Right kidney (tissue), 1 donor: Measurements from ENCODE around the gene DUSP28.
A peak's percentile ranks its signal among the peaks of the same experiment; 100 is the strongest.
"Not testable (repeated sequence)": the region's sequence is repeated elsewhere in the genome, so short reads cannot be mapped to it uniquely, and the experiment has no call there.

Experiments
- DNase-seq: peaks from one replicate; pipeline ENCODE4 v3.0.0-alpha.2; 2016

The DUSP28 gene

DNA sequence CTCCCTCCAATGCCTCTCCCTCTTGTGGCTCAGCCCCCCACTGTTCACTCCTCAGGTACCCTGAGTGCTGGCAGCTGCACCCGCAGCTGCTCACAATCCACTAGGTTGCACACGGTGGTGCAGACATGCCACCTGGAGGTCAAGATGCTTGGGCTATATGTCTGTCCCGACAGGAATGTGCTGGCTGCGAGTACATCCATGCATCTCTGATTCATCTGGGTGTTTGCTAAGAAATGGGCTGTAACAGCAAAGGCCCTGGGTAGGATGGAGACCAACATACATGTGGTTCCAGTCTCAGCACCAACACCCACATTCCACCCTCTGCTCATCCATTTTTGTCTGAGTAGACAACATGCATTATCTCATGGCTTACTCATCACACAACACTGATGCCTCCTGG is 33.6 kb upstream of the DUSP28 start:
- DNase-seq, result no peak

DNA sequence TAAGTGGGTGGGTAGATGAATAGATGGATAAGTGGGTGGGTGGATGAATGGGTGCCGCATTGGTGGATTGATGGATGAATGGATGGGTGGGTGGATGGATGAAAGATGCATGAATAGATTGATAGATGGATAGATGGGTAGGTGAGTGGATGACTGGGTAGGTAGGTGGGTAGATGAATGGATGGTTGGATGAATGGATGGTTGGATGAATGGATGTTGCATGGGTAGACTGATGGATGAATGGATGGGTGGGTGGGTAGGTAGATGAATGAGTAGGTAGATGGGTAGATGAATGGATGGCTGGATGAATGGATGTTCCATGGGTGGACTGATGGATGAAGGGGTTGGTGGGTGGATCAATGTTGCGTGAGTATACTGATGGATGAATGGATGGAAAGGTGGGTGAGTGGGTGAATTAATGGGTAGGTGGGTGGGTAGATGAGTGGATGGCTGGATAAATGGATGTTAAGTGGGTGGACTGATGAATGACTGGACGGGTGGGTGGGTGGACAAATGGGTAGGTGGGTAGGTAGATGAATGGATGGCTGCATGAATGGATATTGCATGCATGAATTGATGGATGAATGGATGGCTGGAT is 32.9 kb upstream of the DUSP28 start:
- no peak for DNase-seq

DNA sequence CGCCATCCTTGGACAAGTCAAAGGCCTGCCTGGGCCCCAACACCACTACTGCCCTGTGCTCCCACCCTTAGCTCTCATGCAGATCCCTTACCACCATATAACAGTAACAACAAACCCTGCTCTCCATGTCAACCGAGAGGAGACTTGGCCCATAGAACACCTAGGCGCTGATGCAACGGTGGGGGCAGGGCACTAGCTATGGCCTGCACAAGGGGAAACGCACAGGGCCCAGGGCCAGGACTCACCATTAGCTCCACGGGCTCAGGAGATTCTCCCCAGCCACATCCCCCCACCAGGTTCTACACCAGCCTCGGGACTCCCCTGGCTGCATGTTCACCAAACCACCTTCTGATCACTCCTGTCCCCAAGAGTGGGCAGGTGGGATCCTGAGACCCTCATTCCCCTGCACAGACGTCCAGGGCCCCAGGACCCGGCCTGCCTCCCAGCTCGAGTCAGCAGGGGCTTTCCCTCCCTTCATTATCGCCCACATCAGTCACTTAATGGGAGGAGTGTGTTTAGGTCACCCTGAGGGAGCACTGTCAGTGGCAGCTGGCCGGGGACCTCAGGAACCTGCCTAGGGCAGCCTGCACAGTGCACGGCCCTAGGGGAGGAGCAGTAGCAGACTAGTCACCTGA is 31.6 kb upstream of the DUSP28 start:
- DNase-seq, result no peak

DNA sequence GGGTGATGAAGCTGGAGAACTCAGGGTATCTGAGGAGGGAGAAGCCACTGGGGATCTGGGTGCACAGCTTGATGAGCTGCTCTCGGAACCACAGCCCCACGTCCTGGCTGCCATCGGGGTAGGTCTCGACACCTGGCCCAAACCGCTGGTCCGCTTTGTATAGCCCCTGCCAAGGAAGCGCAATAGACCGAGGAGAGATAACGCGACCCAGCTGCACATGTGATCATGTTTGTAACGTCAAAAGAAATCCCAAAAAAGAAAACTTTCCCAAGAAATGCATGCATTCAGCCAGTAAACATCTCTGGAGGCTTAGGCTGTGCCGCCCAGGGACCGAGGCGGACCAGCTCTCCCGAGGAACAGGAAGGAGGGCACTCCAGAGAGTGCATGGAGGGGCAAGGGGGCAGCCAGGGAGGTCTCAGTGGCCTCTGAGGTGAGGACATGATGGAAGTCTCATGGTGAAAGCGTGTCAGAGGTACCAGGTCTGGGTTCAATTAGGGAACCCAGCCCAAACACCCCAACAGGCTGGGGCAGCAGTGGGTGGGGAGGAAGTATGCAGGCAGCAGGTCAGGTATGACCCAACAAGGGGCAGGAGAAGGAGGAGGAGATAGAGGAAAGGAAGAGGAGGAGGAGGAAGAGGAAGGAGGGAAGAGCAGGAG is 30.7 kb upstream of the DUSP28 start:
- no peak for DNase-seq

DNA sequence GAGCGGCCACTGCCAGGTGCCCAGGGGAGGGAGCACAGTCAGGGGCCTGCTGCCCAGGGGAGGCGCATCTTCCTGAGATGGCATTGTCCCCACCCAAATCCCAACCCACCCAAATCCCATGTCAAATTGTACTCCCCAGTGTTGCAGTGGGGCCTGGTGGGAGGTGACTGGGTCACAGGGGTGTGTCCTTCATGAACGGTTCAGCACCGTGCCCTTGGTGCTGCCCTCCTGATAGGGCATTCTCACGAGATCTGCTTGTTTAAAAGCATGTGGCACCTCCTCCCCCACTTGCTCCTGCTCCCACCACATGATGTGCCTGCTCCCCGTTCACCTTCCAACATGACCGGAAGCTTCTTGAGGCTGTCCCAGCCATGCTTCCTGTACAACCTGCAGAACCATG is 30.0 kb upstream of the DUSP28 start:
- DNase-seq, result no peak

DNA sequence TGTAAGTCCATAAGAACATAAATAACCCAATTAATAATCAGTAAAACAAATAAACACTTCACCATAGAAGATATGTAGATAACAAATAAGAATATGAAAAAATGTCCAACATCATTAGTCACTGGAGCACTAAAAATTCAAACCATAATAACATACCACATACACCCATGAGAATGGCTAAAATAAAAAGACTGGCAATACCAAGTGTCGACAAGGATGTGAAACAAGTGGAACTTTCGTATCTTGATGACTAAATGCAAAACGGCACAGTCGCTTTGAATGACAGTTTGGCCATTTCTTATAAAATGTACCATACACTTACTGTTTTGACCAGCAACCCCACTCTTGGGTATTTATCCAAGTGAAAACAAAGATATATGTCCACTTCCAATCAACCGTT is 29.1 kb upstream of the DUSP28 start:
- no peak for DNase-seq

DNA sequence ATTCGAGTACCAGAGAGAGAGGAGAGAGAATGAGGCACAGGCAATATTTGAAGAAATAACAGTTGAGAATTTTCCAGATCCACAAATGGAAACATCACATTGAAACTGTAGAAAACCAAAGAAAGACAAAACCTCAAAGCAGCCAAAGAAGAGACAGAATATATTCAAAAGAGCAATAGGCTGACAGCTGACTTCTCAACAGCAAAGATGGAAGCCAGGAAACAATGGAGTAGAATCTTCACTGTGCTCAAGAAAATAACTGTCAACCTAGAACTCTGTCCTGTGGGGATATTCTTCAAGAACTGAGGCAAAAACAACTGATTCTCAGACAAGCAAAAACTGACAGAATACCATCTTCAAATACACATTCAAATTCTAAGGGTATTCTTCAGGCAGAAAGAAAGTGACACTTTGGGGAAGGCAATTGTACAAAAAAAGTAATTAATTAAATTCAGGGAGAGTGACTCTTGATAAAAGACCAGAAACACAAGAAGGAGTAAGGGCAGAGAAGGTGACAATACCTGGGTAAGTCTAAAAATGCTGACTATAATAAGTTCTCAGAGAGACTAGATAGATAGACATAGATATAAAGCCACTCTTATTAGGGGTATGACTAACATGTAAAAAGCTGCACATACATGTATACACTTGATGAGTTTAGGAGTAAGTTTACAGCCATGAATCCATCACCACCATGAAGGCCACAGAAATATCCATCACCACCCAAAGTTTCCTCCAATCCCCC is 28.0 kb upstream of the DUSP28 start:
- DNase-seq, result no peak

DNA sequence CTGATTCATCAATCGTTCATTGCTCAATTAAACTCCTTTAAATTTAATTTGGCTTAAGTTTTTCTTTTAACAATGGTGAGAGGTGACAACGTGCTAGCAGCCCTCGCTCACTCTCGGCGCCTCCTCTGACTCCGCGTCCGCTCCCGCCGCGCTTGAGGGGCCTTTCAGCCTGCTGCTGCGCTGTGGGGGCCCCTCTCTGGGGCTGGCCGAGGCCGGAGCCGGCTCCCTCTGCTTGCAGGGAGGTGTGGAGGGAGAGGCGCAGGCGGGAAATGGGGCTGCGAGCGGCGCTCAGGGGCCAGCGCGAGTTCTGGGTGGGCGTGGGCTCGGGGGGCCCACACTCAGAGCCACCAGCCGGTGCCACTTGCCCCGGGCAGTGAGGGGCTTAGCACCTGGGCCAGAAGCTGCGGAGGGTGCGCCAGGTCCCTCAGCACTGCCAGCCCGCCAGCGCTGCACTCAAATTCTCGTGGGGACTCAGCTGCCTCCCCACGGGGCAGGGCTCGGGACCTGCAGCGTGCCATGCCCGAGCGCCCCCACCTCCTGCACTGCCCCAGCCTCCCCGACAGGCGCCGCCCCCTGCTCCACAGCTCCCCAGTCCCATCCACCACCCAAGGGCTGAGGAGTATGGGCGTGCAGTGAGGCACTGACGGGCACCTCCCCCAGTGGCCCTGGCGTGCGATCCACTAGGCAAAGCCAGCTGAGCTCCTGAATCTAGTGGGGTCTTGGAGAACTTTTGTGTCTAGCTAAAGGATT is 22.0 kb upstream of the DUSP28 start:
- no peak for DNase-seq

DNA sequence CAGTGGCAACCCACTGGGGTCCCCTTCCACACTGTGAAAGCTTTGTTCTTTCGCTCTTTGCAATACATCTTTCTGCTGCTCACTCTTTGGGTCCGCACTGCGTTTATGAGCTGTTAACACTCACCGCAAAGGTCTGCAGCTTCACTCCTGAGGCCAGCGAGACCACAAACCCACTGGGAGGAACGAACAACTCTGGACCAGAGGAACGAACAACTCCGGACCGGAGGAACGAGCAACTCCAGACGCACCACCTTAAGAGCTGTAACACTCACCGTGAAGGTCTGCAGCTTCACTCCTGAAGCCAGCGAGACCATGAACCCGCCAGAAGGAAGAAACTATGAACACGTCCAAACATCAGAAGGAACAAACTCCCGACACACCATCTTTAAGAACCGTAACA is 21.1 kb upstream of the DUSP28 start:
- DNase-seq, result not testable (repeated sequence)

DNA sequence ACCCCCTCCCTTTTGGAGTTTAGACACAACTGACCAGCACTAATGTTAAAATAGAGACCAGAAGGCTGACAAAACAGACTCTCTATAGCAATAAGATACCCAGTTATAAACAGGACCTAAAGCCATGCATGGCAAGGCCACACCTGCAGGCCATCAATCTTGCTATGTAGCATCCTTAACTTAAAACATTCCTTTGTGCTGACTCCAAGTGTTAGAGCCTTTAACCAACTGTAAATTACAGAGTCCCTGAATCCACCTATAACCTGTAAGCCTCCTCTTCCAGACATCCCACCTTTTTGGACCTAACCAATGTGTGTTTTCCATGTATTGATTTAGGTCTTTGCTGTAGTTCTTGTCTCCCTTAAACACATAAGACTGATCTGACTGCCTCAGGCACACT is 20.3 kb upstream of the DUSP28 start:
- DNase-seq, result no peak

DNA sequence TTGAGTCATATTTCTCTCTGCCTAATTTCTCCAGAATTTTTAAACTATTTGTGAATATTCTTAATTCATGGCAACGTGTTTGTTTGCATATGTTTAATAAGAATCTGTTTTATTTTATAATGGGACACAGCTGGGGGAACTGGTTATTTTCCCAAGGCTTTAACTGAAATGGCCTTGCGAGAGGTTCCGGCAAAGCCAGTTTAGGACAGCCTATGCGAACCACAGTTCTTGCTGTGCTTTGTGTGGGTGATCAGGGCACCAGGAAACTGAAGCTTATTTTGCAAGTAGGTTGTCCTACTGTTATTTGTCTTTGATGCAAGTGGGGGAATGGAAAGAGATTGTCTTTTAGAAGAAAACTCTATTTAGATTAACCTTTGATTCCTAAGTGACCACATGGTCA is 8.9 kb upstream of the DUSP28 start:
- no peak for DNase-seq

DNA sequence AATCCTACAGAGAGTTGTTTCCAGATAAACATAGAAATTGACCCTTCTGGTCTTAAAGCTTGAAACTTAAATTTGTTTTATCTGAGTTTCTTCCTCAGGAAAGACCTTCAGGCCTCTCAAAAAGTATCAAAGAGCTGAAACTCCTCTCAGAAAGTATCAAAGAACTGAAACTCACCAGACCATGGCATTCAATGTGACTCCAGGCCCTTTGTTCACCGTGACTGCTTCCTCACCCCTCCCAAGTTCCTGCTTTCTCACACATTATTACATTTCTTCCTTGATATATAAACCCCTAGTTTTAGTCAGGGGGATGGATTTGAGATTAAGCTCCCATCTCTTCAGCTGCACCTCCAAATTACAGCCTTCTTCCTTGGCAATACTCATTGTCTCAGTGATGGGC is 8.3 kb upstream of the DUSP28 start:
- DNase-seq, result no peak

DNA sequence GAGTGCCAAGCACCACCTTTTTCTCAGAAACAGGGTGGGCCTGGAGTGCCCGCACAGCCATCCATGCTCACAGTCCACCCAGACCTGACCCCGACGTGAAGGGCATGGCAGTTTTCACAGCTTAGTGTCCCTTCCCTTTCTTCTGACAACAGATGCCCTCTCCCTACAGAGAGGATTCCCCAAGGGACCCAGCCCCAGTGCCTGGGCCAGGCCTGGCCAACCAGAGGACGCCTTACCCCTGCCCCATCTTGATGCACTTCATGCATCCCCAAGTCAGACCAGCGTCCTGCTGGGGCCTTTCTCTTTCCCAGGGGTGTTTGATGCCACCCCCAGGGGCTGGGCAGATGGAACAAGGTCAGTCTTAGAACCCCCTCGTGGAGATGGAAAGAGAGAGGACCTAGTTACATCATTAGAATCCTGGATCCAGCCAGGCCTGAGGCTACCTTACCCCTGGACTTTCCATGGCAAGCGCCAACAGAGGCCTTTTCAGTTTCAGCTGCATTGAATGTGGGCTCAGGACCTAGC is 6.1 kb upstream of the DUSP28 start:
- no peak for DNase-seq

DNA sequence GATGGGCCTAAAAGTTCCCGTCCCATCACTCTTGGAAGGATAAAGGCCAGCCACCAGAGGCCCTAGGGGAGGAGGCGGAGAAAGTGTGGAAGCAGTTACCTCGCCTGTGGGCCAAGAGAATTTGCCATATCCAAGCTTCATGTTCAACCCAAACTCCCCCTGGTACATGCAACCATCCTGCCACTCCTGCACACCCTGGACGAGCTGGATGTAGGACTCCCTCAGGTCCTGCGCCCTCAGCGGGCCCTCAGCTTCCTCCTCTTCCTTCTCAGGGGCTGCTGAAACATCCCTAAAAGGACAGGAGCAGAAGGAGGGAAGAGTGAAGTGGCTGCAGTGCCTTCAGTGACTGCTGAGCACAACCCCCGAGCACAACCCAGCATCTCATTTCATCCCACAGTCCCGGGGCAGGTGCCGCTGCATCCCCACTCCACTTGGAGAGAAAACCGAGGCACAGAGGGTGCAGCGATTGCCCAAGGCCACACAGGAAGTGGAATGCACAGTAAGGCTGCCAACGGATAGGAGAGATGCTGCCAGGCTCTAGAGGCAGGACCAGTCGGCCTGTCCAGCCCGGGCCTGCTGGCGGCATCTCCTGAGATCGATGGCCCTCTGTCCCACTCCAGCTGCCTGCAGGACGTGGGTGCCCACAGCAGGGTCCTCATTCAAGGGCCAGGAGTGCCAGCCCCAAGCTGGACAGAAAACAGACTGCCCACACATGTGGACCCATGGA is 5.2 kb upstream of the DUSP28 start:
- no peak for DNase-seq

DNA sequence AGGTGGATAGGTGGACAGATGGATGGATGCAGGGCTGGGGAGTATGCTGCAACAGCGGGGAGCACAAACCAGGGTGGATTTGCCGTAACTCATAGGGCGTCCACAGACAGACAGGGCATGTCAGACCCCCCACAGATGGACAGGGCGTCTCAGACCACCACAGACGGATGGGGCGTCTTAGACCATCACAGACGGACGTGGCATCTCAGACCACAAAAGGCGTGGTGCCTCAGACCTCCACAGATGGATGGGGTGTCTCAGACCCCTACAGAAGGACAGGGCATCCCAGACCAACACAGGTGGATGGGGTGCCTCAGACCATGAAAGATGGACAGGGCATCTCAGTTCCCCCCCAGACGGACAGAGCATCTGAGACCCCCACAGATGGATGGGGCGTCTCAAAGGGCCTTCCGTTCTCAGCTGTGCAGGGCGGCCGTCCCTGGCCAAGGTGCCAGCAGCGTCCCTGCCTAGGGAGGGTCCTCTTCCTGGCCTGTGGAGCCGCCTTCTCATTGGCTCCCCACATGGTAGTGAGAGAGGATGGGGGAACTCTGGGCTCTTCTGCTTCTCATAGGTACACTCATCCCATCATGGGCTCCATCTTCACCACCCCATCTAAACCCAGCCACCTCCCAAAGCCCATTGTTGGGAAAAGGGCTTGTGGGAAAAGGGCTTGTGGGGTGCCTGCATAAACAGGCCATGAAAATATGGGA is 4.5 kb upstream of the DUSP28 start:
- DNase-seq, result no peak

DNA sequence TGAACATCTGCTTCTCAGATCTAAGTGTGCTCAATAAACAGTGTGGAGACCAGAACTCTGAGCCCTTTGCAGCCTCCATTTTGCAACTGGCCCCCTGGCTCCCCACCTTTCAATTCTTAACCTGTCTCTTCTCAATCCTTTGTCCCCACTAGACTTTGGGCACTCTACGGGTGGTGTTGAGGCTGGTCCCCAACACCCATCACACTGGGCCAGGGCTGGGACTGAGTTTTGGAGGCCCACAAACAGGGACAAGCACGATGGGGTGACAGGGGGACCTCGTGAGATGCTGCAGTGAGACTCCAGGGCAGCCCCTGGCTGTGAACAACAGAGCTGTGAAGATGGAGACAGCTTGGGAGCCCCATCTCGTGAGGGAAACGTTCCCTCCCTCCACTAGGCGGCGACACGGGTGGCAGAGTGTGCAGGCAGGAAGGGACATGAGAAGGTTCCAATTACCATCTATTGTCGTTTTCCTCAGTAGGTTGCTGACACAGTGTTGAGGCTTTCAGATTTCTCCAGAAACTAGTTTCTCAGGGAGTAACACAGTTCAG is 3.5 kb upstream of the DUSP28 start:
- DNase-seq, result no peak

DNA sequence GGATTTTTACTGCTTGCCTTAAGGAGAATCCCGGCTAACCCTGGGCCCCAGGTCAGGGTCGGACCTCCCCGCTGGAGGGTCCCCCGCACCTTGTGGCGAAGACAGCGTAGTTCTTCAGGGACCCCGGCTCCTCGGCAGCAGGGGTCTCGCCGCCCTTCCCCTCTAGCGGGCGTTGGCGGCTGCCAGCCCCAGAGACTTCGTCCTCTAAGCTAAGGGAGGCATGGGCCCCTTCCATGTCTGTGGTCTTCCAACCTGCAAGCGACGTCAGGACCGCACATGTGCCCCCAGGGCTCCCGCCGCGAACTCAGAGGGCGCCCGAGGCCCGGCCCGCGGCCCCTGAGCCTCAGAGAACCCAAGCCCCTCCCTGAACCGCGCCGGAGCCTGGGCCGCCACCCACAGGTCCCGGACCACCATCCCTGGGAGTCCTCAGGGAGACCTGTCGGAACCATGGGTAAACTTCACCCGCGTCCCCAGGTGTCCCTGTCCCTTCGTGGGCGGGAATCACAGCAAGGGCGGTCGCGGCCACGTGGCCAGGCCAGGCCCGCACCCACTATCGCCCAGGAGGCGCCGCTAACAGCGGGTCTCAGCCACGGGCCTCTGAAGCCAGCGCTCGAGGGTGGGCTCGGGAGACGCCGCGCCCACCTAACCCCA is 2.9 kb upstream of the DUSP28 start:
- peak; percentile 68 for DNase-seq

DNA sequence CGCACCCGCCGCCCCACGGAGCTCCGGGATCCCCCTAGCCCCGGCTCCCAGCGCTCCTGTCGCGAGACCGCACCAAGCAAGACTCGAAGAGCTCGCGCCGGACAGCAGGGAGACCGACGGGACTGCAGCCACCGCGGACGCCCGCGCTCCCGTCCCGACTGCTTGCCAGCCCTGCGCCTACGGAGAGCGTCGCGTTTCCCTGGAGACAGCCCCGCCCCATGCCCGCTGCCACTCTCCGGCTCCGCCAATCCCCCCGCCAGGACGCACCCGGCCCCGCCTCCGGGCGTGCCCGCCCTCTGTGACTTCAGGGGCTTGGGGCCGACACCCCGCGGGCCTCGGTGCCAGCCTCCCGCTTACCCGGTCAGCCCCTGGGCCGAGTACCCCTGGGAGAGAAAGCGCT is 2.3 kb upstream of the DUSP28 start, which contains the start of gene ANKMY1:
Gene ANKMY1 (minus strand): TSS at position 181 of the 400 bp plus-strand sequence. CDS start 653 bp downstream, outside the sequence.
- DNase-seq, result peak; percentile 55

DNA sequence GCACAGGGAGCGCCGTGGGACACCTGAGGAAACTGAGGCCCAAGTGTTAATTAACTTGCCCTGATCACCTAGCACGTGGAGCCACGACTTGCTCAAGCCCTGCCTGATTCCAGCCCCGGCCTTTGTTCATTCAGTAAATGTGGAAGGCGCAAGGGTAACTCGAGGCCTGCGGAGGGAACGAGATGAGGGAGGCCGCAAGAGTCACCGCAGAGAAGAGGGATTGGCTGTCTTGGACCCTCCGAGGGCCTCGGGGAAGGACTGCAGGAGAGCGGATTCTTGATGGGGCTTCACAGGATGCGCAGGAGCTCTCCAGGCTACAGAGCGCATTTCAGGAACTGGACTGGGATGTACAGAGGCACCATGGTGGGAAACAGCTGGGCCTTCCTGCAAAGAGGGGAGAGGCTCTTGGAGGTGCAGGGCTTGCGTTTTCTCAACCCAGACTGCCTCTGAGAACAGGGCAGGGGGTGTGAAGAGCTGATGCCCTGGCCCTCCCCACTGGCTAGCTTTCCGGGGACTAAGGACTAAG is 1.9 kb upstream of the DUSP28 start:
- no peak for DNase-seq

DNA sequence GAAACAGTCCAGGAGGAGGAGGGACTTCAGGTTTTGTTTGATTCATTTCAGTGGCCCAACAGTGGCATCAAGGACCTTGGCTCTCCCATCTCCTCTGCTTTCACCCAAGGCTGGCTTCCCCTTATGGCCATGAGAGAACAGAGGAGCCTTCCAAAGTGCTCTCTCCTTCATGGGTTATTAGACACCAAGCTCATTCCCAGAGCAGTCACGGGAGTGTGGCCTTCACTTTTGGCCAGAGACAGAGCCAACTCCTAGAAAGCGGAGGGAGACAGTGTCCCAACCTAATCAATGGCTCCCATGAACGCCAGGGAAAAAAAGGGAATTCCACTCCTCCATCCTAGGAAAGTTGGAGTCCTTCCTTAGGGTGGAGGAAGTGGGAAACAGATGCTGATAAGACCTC is 871 bp upstream of the DUSP28 start:
- no peak for DNase-seq
